RKO (cell line): ENCODE results near the gene GRIN3B.

Experiments used
- DNase-seq: peaks from one replicate; pipeline ENCODE4 v3.0.0-alpha.2; 2016; ENCODE audit warnings: low spot score

GRIN3B gene

GRCh38 chr19:964761-965694 is 35.2 kb upstream of the GRIN3B start:
- DNase-seq = peak; percentile 63

- no peak for DNase-seq
These were observed 33.6 kb upstream of the GRIN3B start for GRCh38 chr19:966485-967088.

DNA sequence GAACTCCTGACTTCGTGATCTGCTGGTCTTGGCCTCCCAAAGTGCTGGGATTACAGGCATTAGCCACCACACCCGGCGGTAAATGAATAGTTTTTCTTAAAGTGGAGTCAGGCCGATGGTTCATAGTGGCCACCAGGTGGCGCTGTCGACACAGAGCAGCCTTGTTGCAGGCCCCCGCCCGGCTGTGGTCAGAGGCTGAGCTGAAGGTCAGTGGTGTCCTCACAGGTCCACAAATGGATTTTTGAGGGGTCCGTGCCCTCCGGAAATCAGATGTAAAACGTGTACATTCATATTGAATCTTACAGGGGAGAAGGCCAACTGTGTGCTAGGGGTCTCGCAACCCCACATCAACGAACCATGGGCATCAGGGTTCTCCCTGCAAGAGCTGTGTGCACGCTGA is 29.5 kb upstream of the GRIN3B start:
- no peak for DNase-seq

- no peak for DNase-seq
These were observed 28.4 kb upstream of the GRIN3B start for GRCh38 chr19:971795-972194.

DNA sequence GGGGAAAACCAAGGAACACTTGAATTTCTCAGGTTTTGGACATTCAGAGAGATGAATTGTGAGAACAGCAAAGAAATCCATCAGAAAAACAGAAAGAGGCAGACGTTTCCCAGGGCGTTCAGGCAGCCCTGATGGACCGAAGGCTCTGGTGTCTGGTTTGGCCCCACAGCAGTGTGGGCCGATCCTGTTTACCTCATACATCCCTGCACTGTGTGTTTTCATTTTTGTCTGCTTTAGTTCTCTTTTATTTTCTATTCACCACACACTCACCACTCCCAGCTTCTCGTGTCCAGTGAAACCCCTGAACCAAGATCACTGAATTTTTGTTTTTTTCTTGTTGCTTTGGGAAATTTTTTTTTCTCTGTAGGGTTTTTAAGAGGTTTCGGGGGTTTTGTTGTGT is 27.9 kb upstream of the GRIN3B start:
- no peak for DNase-seq

DNA sequence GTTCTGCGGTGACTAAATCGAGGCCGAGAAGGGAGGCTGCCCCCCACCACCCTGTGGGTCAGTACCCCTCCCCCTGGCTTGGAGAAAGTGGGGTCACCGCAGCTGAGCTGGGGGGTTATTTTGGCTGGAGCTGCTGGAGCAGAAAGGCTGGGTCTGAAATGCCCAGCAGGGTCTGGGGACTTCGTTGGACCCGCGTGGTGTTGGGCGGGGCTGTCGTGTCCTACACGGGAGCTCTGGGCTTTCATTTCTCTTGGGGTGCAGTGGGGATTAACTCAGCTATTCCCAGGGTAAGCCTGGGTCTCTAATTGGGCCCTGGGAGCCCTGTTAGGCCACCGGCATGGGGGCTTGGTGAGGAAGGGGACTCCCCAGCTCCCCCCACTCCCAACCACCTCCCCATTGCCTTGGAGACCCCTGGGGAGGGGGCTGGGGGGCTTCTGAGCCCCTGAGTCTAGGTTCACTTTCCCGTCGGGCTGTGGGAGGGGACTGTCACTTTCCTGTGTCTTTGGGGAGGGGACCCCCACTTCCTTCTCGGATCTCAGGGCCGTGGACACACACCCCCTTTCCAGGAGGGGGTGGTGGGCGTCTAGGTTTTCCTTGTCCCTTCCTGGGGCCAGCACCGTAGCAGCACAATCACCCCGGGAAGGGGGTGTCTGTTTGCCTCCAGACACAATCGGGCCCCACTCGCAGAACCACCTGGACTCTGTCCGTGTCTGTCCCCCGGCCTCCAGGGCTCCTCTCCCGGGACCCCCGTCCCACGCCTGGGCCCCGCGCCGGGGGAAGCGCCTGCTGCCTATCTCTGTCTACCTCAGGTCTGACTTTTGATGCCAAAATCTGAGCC is 26.3 kb upstream of the GRIN3B start:
- DNase-seq = no peak

GRCh38 chr19:974564-975257 is 25.5 kb upstream of the GRIN3B start:
- no peak for DNase-seq

GRCh38 chr19:976476-976875 is 23.7 kb upstream of the GRIN3B start:
- no peak for DNase-seq

DNA sequence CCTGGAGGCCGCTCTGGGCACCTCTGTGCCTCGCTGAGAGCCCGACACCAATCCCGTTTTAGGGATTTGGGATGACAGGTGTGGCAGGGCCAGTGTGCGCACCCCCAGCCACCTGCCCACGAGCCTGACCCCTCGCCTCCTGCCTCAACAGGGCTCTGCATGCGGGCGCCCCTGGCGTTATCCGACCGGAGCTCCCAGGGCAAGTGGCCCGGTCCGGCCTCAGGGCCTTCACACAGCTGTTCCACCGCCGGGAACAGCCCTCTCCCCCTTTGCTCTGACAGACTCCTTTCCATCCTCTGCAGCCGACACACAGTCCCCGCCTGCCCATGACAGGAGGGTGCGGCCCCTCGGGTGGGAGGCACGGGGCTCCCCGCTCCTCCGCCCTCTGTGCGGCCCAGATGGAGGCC is 23.2 kb upstream of the GRIN3B start:
- no peak for DNase-seq

DNA sequence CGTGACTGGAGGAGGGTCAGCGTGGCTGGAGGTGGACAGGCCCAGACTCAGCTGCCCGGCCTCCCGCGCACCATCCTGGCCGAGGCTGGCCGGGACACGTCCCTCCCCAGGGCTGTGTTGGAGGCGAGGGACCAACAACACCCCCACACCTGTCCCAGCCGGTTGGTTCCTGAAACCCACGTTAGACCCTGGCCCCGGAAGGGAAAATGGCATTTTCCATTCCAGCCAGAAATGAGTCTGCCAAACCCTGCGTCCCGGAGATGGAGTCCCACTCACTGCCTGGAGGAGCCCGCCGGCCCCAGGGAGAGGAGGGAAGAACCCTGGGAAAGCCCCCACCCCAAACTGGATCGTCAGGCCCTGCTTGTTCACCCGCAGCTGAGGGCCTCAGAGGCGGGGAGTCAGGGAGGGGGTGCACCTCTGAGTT is 20.9 kb upstream of the GRIN3B start:
- no peak for DNase-seq

DNA sequence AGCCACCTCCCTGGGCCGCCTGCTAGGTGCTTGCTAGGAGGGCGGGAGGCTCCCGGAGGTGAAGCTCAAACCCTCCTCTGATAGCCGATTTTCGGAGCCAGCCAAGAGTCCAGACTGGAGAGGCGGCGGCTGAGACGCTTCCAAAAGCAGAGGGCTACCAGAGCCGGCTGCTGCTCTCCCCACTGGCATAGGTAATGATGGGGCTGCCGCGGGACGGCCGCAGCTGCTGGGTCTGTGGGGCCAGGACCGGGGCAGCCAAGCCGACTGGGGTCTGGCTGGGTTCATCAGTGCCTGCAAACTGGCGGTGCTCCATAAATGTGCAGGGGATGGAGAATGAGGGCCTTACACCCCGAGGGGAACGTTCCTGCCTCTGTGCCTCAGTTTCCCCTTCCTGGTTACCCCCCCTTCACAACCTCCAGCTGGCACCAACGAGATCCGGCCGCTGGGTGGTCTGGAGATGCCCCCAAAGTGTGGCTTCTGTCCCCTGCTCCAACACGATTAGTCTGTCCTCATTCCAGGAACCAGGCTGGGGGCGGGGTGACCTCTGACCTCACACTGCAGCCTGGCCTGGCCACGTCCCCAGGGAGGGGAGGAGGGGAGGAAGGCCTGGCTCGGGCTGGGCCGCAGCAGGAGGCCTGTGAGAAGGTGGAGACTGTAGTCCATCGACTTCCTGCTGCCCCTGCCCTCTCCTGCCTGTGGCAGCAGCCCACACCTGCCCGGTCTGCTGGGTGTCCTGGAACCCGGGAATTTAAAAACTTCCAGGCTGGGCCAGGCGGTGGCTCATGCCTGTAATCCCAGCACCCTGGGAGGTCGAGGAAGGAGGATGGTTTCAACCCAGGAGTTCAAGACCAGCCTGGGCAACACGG is 19.9 kb upstream of the GRIN3B start:
- no peak for DNase-seq

DNA sequence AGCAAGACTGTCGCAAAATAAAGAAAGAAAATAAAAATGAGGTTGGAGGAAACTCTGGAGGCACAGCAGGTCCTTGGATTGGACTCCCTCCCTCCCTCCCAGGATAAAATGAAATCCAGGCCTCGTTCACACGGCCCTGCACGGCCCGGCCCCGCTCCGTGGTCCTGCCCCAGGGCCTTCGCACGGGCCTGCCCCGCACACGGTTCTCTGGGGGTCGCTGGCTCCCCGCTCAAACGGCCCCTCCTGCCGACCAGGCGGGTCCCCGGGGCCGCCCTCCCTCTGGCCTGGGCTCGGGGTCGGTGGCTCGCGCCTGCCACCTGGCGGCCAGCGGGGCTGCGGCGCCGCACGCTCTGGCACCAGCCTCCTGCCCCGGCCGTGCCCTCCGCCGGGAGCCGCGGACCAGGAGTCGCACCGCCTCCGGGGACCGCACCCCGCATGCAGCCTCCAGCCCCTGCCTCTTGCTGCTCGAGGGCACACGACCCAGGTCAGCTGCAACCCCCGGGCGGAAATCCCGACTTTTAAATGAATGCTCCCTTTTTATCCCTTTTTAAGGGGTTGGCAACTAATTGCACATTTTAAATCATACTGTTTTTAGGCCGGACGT is 17.6 kb upstream of the GRIN3B start:
- DNase-seq = peak; percentile 72

GRCh38 chr19:984165-984967 is 15.9 kb upstream of the GRIN3B start, which contains the start of gene WDR18:
WDR18 (plus strand) TSS chr19:984345; CDS start chr19:984354, 9 bp downstream.
- DNase-seq = peak; percentile 87

DNA sequence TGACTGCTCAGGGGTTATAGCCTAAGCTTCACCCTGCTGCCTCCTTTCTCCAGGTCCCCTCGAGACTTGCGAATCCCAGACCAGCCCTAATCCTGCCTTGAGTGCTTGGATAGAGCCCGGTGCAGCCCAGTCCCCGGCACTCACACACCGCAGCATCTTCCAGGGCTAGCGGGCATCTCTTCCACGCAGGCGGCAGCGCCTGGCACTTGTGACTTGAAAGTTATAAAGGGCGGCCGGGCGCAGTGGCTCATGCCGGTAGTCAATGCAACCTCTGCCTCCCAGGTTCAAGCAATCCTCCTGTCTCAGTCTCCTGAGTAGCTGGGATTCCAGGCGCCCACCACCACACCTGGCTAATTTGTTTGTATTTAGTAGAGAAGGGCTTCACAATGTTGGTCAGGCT is 14.1 kb upstream of the GRIN3B start:
- no peak for DNase-seq

GRCh38 chr19:988081-988480 is 12.1 kb upstream of the GRIN3B start:
- no peak for DNase-seq

- no peak for DNase-seq
These were observed 11.7 kb upstream of the GRIN3B start for GRCh38 chr19:988510-988909.

- DNase-seq = no peak
These were observed 10.7 kb upstream of the GRIN3B start for GRCh38 chr19:989381-990081.

- DNase-seq = no peak
These were observed 10.1 kb upstream of the GRIN3B start for GRCh38 chr19:990119-990571.

GRCh38 chr19:990746-991145 is 9.5 kb upstream of the GRIN3B start:
- DNase-seq = no peak
